Mesenchymal stem cell (in vitro differentiated cells and primary cell): ENCODE data around the gene CROCC.
A peak's percentile ranks its signal among the peaks of the same experiment; 100 is the strongest.

Experiments used
- DNase-seq: peaks from one replicate; pipeline ENCODE4 v3.0.0-alpha.2; 2013
- H2AFZ ChIP-seq: one replicate; pipeline ENCODE4 v1.6.1; 2013; ENCODE audit warnings: low read depth, mild to moderate bottlenecking, control low read depth, inconsistent platforms, low read length, moderate library complexity
- H2AK5ac ChIP-seq: 2 replicates; pipeline ENCODE4 v1.6.1; 2013; ENCODE audit warnings: low read length, moderate library complexity, mild to moderate bottlenecking, inconsistent platforms; ENCODE audit not compliant: severe bottlenecking
- H2BK120ac ChIP-seq: one replicate; pipeline ENCODE4 v1.6.1; 2013; ENCODE audit warnings: low read depth, mild to moderate bottlenecking, inconsistent platforms, low read length, moderate library complexity
- H2BK12ac ChIP-seq, 2 experiments: one replicate each; pipeline ENCODE4 v1.6.1; 2013; ENCODE audit warnings: inconsistent platforms in 2 of 2, low read length in 2 of 2, mild to moderate bottlenecking in 2 of 2, moderate library complexity in 2 of 2, control low read depth in 1 of 2
- H2BK15ac ChIP-seq: one replicate; pipeline ENCODE4 v1.6.1; 2013; ENCODE audit warnings: mild to moderate bottlenecking, low read depth, inconsistent platforms; ENCODE audit not compliant: poor library complexity, severe bottlenecking
- H2BK5ac ChIP-seq: 2 replicates; pipeline ENCODE4 v1.6.1; 2013; ENCODE audit warnings: low read depth, mild to moderate bottlenecking, low read length, control low read depth, inconsistent platforms; ENCODE audit not compliant: poor library complexity, severe bottlenecking
- H3K14ac ChIP-seq, 2 experiments: one replicate each; pipeline ENCODE4 v1.6.1; 2013; ENCODE audit warnings: inconsistent platforms in 2 of 2, low read length in 2 of 2, control low read depth in 1 of 2, mild to moderate bottlenecking in 1 of 2, moderate library complexity in 1 of 2
- H3K18ac ChIP-seq, 2 experiments: one replicate each; pipeline ENCODE4 v1.6.1; 2013; ENCODE audit warnings: inconsistent platforms in 2 of 2, low read length in 2 of 2, control low read depth in 1 of 2, low read depth in 1 of 2, mild to moderate bottlenecking in 1 of 2
- H3K23ac ChIP-seq, 2 experiments: one replicate each; pipeline ENCODE4 v1.6.1; 2013; ENCODE audit warnings: inconsistent platforms in 2 of 2, low read length in 2 of 2, mild to moderate bottlenecking in 2 of 2, moderate library complexity in 2 of 2, control low read depth in 1 of 2
- H3K27ac ChIP-seq: 2 replicates; pipeline ENCODE4 v1.5.1; 2013; ENCODE audit warnings: mild to moderate bottlenecking, moderate library complexity, low read length, control low read depth, inconsistent platforms; ENCODE audit not compliant: poor library complexity, severe bottlenecking
- H3K27me3 ChIP-seq, 2 experiments: 2 replicates each; pipeline versions ENCODE4 v1.6.1 to v1.7.0; 2013; ENCODE audit warnings: low read length in 2 of 2, mild to moderate bottlenecking in 2 of 2, moderate library complexity in 2 of 2, control low read depth in 1 of 2, inconsistent platforms in 1 of 2; ENCODE audit not compliant: control insufficient read depth in 1 of 2, insufficient read depth in 1 of 2
- H3K36me3 ChIP-seq, 2 experiments: 2 replicates each; pipeline versions ENCODE4 v1.6.1 to v1.7.0; 2013; ENCODE audit warnings: low read length in 2 of 2, control low read depth in 1 of 2, inconsistent platforms in 1 of 2, low read depth in 1 of 2, mild to moderate bottlenecking in 1 of 2; ENCODE audit not compliant: insufficient read depth in 2 of 2, control insufficient read depth in 1 of 2
- H3K4ac ChIP-seq, 2 experiments: one replicate each; pipeline ENCODE4 v1.6.1; 2013; ENCODE audit warnings: inconsistent platforms in 2 of 2, low read length in 2 of 2, mild to moderate bottlenecking in 2 of 2, moderate library complexity in 2 of 2, control low read depth in 1 of 2, low read depth in 1 of 2
- H3K4me1 ChIP-seq: 2 replicates; pipeline ENCODE4 v1.6.1; 2013; ENCODE audit warnings: low read depth, low read length, control low read depth; ENCODE audit not compliant: control insufficient read depth, insufficient read depth
- H3K4me2 ChIP-seq: 2 replicates; pipeline ENCODE4 v1.6.1; 2013; ENCODE audit warnings: low read length, mild to moderate bottlenecking, inconsistent platforms; ENCODE audit not compliant: poor library complexity, severe bottlenecking
- H3K4me3 ChIP-seq, 2 experiments: 2 replicates each; pipeline versions ENCODE4 v1.5.1 to v1.7.0; 2013; ENCODE audit warnings: low read length in 2 of 2, mild to moderate bottlenecking in 2 of 2, control low read depth in 1 of 2, low read depth in 1 of 2; ENCODE audit not compliant: insufficient read depth in 1 of 2
- H3K79me1 ChIP-seq: replicated peaks from 2 replicates; pipeline ENCODE4 v1.6.1; 2013; ENCODE audit warnings: mild to moderate bottlenecking, control low read depth, low read length, inconsistent platforms; ENCODE audit not compliant: poor library complexity, severe bottlenecking
- H3K9ac ChIP-seq: 2 replicates; pipeline ENCODE4 v1.7.0; 2013; ENCODE audit warnings: mild to moderate bottlenecking, low read length, moderate library complexity
- H3K9me3 ChIP-seq: 2 replicates; pipeline ENCODE4 v1.7.0; 2013; ENCODE audit warnings: mild to moderate bottlenecking, low read length; ENCODE audit not compliant: control insufficient read depth
- H4K8ac ChIP-seq: one replicate; pipeline ENCODE4 v1.6.1; 2013; ENCODE audit warnings: inconsistent platforms, mild to moderate bottlenecking, low read length, moderate library complexity
- H4K91ac ChIP-seq: one replicate; pipeline ENCODE4 v1.6.1; 2013; ENCODE audit warnings: mild to moderate bottlenecking, low read length, inconsistent platforms
- WGBS: methylation state at CpG from one replicate; pipeline ENCODE4 v1.1.7; 2013; ENCODE audit warnings: mixed read lengths; 5-methylcytosine and 5-hydroxymethylcytosine counted together

CROCC gene

DNA sequence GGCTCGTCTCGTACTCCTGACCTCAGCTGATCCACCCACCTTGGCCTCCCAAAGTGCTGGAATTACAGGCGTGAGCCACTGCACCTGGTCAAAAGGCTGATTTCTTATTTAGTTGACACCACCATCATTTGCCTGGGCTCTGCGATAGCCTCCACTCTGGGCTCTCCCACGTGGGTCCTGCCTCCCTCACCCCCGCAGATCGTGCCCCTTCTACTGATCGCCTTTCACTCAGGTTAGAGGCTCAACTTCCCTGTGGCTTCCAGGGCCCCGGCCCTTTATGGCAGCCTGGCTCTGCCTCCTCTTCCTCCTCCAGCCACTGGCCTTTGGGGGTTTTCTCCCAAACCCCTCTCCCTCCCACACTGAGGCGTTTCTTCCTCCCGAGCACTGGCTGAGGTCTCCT is 61.2 kb downstream of the CROCC start:
- Histone ChIP-seq H2AFZ (no peak overlapping the region), H2BK12ac (no peak overlapping the region), H4K91ac (no peak overlapping the region), H3K4me2 (no peak overlapping the region), H3K27me3 (no peaks in the 10 kb centered on the region), H3K9ac (peak overlapping the region; percentile 48), H2BK15ac (no peak overlapping the region), H3K79me1 (peaks cover 2% of the 10 kb centered on the region), H3K18ac (no peak overlapping the region), H3K14ac (no peak overlapping the region), H3K4ac (no peak overlapping the region), H3K4me3 (no peak overlapping the region), H3K23ac (no peak overlapping the region), H2BK120ac (no peak overlapping the region), H4K8ac (no peak overlapping the region), H3K9me3 (no peaks in the 10 kb centered on the region), H3K36me3 (peaks cover 13 to 46% of the 10 kb centered on the region in 2 experiments), H2AK5ac (no peak overlapping the region), H3K4me1 (peaks cover 32% of the 10 kb centered on the region), H2BK5ac (no peak overlapping the region), H3K27ac (no peak overlapping the region)
- 87% methylated on average over 11 of the region's 11 CpGs for WGBS
- no peak for DNase-seq

- H2AK5ac ChIP-seq, result peak overlapping the region; percentile 14
- 87% methylated on average over 1 of the region's 4 CpGs for WGBS
- peaks cover 25% of the 10 kb centered on the region for H3K4me1 ChIP-seq
- H3K27ac ChIP-seq, result no peak overlapping the region
- H3K9me3 ChIP-seq, result no peaks in the 10 kb centered on the region
- H2AFZ ChIP-seq, result no peak overlapping the region
- no peak overlapping the region for H4K8ac ChIP-seq
- no peak overlapping the region for H3K4me3 ChIP-seq
- no peak overlapping the region for H2BK5ac ChIP-seq
- H2BK12ac ChIP-seq, result no peak overlapping the region
- H3K9ac ChIP-seq, result peak overlapping the region; percentile 48
- no peak overlapping the region for H3K23ac ChIP-seq
- H3K79me1 ChIP-seq, result peaks cover 2% of the 10 kb centered on the region
- DNase-seq, result no peak
- no peak overlapping the region for H3K4me2 ChIP-seq
- H3K18ac ChIP-seq, result no peak overlapping the region
- no peak overlapping the region for H2BK120ac ChIP-seq
- H3K36me3 ChIP-seq, result peaks cover 9 to 43% of the 10 kb centered on the region in 2 experiments
- H2BK15ac ChIP-seq, result no peak overlapping the region
- no peak overlapping the region for H3K14ac ChIP-seq
- no peaks in the 10 kb centered on the region for H3K27me3 ChIP-seq
- H4K91ac ChIP-seq, result no peak overlapping the region
- H3K4ac ChIP-seq, result no peak overlapping the region
These were observed 61.9 kb downstream of the CROCC start for GRCh38 chr1:16983649-16984048.

- Histone ChIP-seq H3K4me3 (no peak overlapping the region), H2BK120ac (no peak overlapping the region), H3K4me1 (peaks cover 20% of the 10 kb centered on the region), H3K23ac (peak overlapping the region in 1 of 2 experiments; percentile 19), H3K9me3 (no peaks in the 10 kb centered on the region), H4K8ac (no peak overlapping the region), H2AK5ac (peak overlapping the region; percentile 31), H3K36me3 (peaks cover 9 to 52% of the 10 kb centered on the region in 2 experiments), H2BK12ac (no peak overlapping the region), H3K27ac (peak overlapping the region; percentile 37), H2BK15ac (no peak overlapping the region), H4K91ac (no peak overlapping the region), H2BK5ac (no peak overlapping the region), H3K4me2 (no peak overlapping the region), H2AFZ (no peak overlapping the region), H3K4ac (no peak overlapping the region), H3K14ac (no peak overlapping the region), H3K79me1 (peaks cover 5% of the 10 kb centered on the region), H3K9ac (peak overlapping the region; percentile 53), H3K27me3 (no peaks in the 10 kb centered on the region), H3K18ac (no peak overlapping the region)
- WGBS, result 58% methylated on average over 7 of the region's 7 CpGs
- peak; percentile 21 for DNase-seq
These were observed 63.0 kb downstream of the CROCC start for GRCh38 chr1:16984717-16985116.

DNA sequence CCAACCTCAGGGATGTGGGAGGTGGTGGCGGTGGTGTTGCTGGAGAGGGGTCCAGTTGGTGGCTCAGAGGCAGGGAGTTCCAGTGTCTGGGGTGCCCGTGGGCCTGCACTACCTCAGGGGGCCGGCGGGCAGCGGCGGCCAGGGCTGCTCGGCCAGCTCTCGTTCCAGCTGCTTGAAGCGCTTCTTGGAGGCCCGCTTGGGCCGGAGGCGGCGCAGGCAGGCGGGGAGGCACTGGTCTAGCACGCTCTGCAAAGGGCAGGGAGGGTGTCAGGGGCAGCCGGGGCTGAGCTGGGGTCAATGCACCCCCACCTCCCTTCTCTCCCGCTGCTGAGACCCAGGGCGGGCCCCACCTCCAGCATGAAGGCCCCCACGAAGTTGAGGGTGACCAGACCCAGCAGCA is 64.4 kb downstream of the CROCC start:
- Histone ChIP-seq H3K18ac (no peak overlapping the region), H3K27me3 (no peaks in the 10 kb centered on the region), H3K27ac (no peak overlapping the region), H3K23ac (no peak overlapping the region), H2AK5ac (peak overlapping the region; percentile 42), H2BK15ac (no peak overlapping the region), H3K4ac (no peak overlapping the region), H4K8ac (no peak overlapping the region), H3K36me3 (peaks cover 9 to 64% of the 10 kb centered on the region in 2 experiments), H3K14ac (no peak overlapping the region), H3K4me1 (peaks cover 14% of the 10 kb centered on the region), H3K4me2 (no peak overlapping the region), H2BK5ac (no peak overlapping the region), H3K9ac (no peak overlapping the region), H4K91ac (no peak overlapping the region), H2AFZ (no peak overlapping the region), H3K79me1 (peaks cover 9% of the 10 kb centered on the region), H3K9me3 (no peaks in the 10 kb centered on the region), H3K4me3 (no peak overlapping the region), H2BK120ac (no peak overlapping the region), H2BK12ac (no peak overlapping the region)
- no peak for DNase-seq
- 98% methylated on average over 6 of the region's 19 CpGs for WGBS
